Left lobe of liver (tissue), 2 donors: Measurements from ENCODE around the gene ODAD2. TPM values are rescaled to one million over a fixed set of nuclear protein-coding genes. Genes with fewer than 3 reads are reported as not detected.

Experiments
- ATAC-seq: fragments of 200-7000 bp; cut with Tn5 transposase; one replicate; pipeline ENCODE4 v1.9.1; 2020; ENCODE audit warnings: mild to moderate bottlenecking, moderate library complexity
- DNase-seq: peaks from one replicate; pipeline ENCODE4 v3.0.0-alpha.2; 2020; ENCODE audit warnings: low spot score
- total RNA-seq: library from RNA; stranded (reverse); gene quantifications from one replicate; pipeline ENCODE4 v1.2.1, GENCODE V29; 2021
- donor health status: DM: no; HTN: no; CAD: no; lungs with moderate emphysema.
- donor health status: DM: no; HTN: yes; CAD: no.

ODAD2 gene
- total RNA-seq, 1 donor from 2014 or later: 0.28 TPM

DNA sequence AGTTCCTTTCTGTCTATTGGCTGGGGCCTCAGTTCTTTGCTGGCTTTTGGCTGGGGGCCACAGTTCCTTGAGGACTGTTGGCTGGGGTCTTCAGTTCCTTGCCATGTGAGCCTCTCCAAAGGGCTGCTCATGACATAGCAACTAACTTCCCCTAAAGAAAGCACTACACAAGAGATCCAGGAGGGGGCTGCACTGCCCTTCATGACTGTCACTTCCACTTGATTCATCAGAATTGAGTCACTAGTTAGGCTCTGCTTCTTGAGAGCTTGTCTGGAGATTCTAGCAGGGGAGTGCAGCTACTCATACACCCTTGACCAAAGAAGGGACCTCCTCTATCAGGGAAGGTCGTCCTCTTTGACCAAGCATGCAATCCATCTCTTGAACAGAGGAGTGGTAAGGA, 215.2 kb downstream of the ODAD2 start:
- peak; percentile 18 for ATAC-seq
- DNase-seq: no peak

DNA sequence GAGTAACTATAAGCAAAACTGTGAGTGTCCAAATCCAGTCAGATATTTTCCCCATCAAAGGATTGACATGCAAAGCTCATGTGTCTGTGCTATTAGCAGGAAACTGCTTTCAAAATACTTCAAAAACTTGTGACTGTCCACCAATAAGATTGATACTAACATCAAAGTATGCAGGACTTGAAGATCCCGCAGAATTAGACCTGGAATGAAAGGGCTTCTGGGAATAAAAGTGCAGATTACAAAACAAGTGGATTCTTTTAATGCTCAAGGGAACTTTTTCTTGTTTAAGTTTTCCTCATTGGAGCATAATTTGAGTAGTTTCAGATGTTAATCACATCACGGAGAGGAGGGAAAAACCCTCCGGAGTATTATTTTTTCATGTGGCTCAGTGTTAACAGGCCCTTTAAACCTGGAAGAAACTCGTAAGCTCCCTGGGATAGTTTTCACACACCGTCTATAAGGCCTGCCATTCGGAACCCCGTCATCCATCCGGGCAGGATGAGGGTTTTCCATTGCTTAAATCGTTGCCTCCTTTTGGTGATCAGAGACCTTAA, 219.3 kb downstream of the ODAD2 start:
- ATAC-seq: no peak
- DNase-seq: no peak

DNA sequence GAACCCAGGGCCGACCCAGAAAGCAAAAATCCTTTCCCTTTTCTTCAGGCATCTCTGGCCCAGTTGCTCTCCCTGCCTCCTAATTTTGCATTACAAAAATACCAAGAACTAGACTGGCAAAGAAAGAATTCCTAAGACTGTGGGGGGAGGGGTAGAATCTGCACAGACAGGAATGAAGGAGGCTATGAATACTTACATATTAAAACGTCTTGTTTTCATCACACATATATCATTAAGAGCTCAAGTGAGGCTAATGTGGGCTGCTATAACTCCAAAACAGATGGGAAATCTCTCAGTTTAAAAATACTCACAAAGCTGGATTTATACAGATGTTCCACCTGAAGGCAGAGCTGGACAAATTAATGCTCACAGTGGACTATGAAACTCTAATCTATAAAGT, 224.0 kb downstream of the ODAD2 start:
- DNase-seq (no peak), ATAC-seq (no peak)

DNA sequence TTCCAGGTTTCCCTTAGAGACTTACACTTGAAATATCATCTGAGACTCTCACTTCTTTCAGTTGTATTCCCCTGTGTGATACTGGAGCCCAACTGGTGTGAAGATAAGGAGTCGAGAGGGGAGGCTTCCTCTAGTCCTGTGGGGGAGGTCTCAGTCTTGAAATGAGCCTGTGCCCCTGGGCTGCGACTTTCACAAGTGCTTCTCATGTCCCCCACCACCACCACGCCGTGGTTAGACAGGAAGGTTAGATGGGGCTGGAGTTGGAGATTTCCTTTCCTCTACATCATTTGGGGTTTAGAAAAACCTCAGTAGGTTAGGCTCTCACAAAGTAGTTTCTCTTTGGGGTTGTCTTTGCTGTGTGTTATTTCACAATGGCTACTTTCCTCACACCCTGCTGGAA, 227.6 kb downstream of the ODAD2 start:
- ATAC-seq: no peak

GRCh38 chr10:27770181-27770580, 228.7 kb downstream of the ODAD2 start:
- no peak for DNase-seq
- no peak for ATAC-seq

More for the DNA sequence above, 227.6 kb downstream of the ODAD2 start:
- DNase-seq: no peak
